GM23248 (cell line): ENCODE data around the gene PLD1. TPM values are rescaled to one million over a fixed set of nuclear protein-coding genes. Genes with fewer than 3 reads are reported as not detected.

Source experiments
- DNase-seq: peaks from one replicate; pipeline ENCODE4 v3.0.0-alpha.2; 2015
- H2AFZ ChIP-seq: fragments of 200-600 bp; sonication (generic); 2 replicates; pipeline ENCODE4 v1.6.1; 2016; ENCODE audit warnings: antibody characterized with exemption
- H3F3A ChIP-seq: fragments of 200-600 bp; sonication (generic); 2 replicates; pipeline ENCODE4 v1.6.1; 2016; ENCODE audit warnings: mild to moderate bottlenecking, antibody characterized with exemption, mixed run types; ENCODE audit not compliant: insufficient read depth
- H3K27ac ChIP-seq: fragments of 200-600 bp; sonication (generic); 2 replicates; pipeline ENCODE4 v1.5.1; 2016; ENCODE audit warnings: mild to moderate bottlenecking
- H3K27me3 ChIP-seq: fragments of 200-600 bp; sonication (generic); replicated peaks from 2 replicates; pipeline ENCODE4 v1.6.1; 2016; ENCODE audit warnings: mild to moderate bottlenecking; ENCODE audit not compliant: insufficient read depth
- H3K36me3 ChIP-seq: fragments of 200-600 bp; sonication (generic); 2 replicates; pipeline ENCODE4 v1.6.1; 2016; ENCODE audit warnings: low read depth, mild to moderate bottlenecking
- H3K4me1 ChIP-seq: fragments of 200-600 bp; sonication (generic); 2 replicates; pipeline ENCODE4 v1.6.1; 2016; ENCODE audit warnings: mild to moderate bottlenecking; ENCODE audit not compliant: insufficient read depth
- H3K4me2 ChIP-seq: fragments of 200-600 bp; sonication (generic); one replicate; pipeline ENCODE4 v1.6.1; 2016; ENCODE audit warnings: mild to moderate bottlenecking; ENCODE audit not compliant: unreplicated experiment
- H3K4me3 ChIP-seq: fragments of 200-600 bp; sonication (generic); 2 replicates; pipeline ENCODE4 v1.5.1; 2016; ENCODE audit warnings: mild to moderate bottlenecking
- H3K79me2 ChIP-seq: fragments of 200-600 bp; sonication (generic); 2 replicates; pipeline ENCODE4 v1.6.1; 2016; ENCODE audit warnings: mild to moderate bottlenecking; ENCODE audit not compliant: insufficient read depth
- H3K9ac ChIP-seq: fragments of 200-600 bp; sonication (generic); 2 replicates; pipeline ENCODE4 v1.6.1; 2016; ENCODE audit warnings: mild to moderate bottlenecking
- H3K9me2 ChIP-seq: fragments of 200-600 bp; sonication (generic); 2 replicates; pipeline ENCODE4 v1.6.1; 2016; ENCODE audit warnings: mixed run types, mild to moderate bottlenecking, moderate library complexity; ENCODE audit not compliant: insufficient read depth
- H3K9me3 ChIP-seq: fragments of 200-600 bp; sonication (generic); one replicate; pipeline ENCODE4 v1.6.1; 2017; ENCODE audit warnings: low read depth
- H4K20me1 ChIP-seq: fragments of 200-600 bp; sonication (generic); 2 replicates; pipeline ENCODE4 v1.6.0; 2016; ENCODE audit not compliant: insufficient read depth
- EZH2 ChIP-seq: fragments of 200-600 bp; sonication (generic); IDR thresholded peaks from 2 replicates; pipeline ENCODE4 v1.6.1; 2018; ENCODE audit warnings: antibody characterized with exemption, mild to moderate bottlenecking; ENCODE audit not compliant: insufficient read depth, poor library complexity, severe bottlenecking
- EZH2phosphoT487 ChIP-seq: fragments of 200-600 bp; sonication (generic); IDR thresholded peaks from 2 replicates; pipeline ENCODE4 v1.6.1; 2018; ENCODE audit warnings: antibody characterized with exemption, moderate library complexity, mild to moderate bottlenecking, low read depth; ENCODE audit not compliant: insufficient read depth
- WGBS, 2 experiments: methylation state at CpG; one replicate each; pipeline ENCODE4 v1.1.6; 2015 to 2017; ENCODE audit warnings: low lambda C conversion rate in 2 of 2, low coverage in 1 of 2; ENCODE audit errors: missing lambda C conversion rate in 2 of 2; 5-methylcytosine and 5-hydroxymethylcytosine counted together
- in situ Hi-C: fragments of 300-500 bp; cut with MboI; formaldehyde crosslinking; loops from 2 replicates; pipeline ENCODE4 v1.15.0; 2020
- polyA plus RNA-seq: library from polyadenylated mRNA; unstranded; fragments of >200 nt; fragmentation: Nextera tagmentation; extraction: Ambion mirVana; gene quantifications from 2 replicates; pipeline ENCODE4 v1.2.1, GENCODE V29; 2016
- total RNA-seq: library from RNA; depleted of rRNA; stranded (reverse); fragments of >200 nt; shearing (Covaris generic); gene quantifications from 2 replicates; pipeline ENCODE4 v1.2.3, GENCODE V29; 2014

PLD1 gene
- total and polyA plus RNA-seq, 2 experiments from 2014 or later, result 3.0 to 4.6 TPM

DNA sequence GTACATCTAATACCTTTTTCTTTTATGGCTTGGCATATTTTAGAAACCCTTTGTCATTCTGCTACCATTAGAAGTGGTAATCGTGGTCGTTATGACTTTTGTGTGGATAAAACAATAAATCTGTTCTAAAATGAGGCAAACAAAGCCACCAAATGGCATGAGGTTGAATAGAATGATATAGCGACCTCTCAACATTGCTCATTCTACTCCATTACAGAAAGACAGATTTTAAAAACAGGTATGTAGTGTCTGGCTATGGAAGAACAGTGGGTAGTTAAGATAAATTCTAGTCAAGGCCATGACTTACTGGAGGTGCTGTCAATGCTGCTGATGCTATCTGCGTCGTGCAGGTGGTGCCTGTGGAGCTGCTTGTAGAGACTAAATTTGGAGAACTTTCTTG lies 123.2 kb downstream of the PLD1 start:
- H4K20me1 ChIP-seq, result no peaks in the 10 kb centered on the region
- DNase-seq, result no peak
- no peak for TF ChIP-seq EZH2phosphoT487
- no peak for TF ChIP-seq EZH2
- in situ Hi-C loops, result no loop called here
- H3F3A ChIP-seq, result no peaks in the 10 kb centered on the region
- no peak overlapping the region for H3K4me3 ChIP-seq
- no peaks in the 10 kb centered on the region for H3K9me2 ChIP-seq
- no peaks in the 10 kb centered on the region for H3K27me3 ChIP-seq
- H3K9ac ChIP-seq, result no peak overlapping the region
- H3K36me3 ChIP-seq, result no peaks in the 10 kb centered on the region
- WGBS, 2 experiments, result 95 to 99% methylated on average over 5 of the region's 5 CpGs
- no peak overlapping the region for H3K27ac ChIP-seq
- no peaks in the 10 kb centered on the region for H3K4me1 ChIP-seq
- no peak overlapping the region for H3K4me2 ChIP-seq
- H2AFZ ChIP-seq, result no peak overlapping the region
- no peaks in the 10 kb centered on the region for H3K79me2 ChIP-seq
- H3K9me3 ChIP-seq, result no peaks in the 10 kb centered on the region

DNA sequence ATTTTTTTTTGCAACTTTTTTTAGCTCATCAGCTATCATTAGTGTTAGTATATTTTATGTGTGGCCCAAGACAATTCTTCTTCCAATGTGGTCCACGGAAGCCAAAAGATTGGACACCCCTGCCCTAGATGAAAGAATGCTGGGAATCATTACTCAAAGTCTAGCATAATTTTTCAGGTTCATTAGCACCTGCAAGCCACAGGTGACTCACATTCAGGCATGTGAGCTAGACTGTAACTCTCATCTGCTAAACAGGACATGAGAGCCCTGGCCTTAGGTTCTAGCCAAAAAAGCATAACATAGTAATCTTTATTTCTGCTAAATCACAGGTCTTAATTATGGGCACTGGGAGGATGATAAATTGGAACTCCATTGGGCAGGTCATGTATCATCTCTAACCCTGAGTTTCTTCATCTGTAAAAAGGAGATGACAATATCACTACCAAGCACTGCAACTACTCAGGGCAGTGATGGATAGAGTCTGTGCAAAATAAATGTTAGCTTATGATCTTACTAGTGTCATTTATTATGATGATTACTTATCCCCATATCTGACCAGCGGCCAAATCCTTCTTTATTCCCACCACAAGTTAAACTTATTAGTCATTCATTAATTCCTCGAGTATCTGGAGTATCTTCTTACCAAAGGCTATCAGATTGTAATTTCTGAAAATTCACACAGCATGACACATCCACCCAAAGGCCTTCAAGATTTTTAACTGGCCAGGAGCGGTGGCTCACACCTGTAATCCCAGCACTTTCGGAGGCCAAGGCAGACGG lies 125.0 kb downstream of the PLD1 start:
- in situ Hi-C loops, result no loop called here
- no peaks in the 10 kb centered on the region for H3K4me1 ChIP-seq
- 84 to 91% methylated on average over 6 of the region's 6 CpGs for WGBS, 2 experiments
- no peaks in the 10 kb centered on the region for H3K27me3 ChIP-seq
- H4K20me1 ChIP-seq, result no peaks in the 10 kb centered on the region
- H3K36me3 ChIP-seq, result no peaks in the 10 kb centered on the region
- no peaks in the 10 kb centered on the region for H3K79me2 ChIP-seq
- no peak overlapping the region for H3K27ac ChIP-seq
- TF ChIP-seq EZH2phosphoT487, result no peak
- TF ChIP-seq EZH2, result no peak
- no peak overlapping the region for H3K4me3 ChIP-seq
- H2AFZ ChIP-seq, result no peak overlapping the region
- H3K9me3 ChIP-seq, result no peaks in the 10 kb centered on the region
- no peaks in the 10 kb centered on the region for H3K9me2 ChIP-seq
- H3F3A ChIP-seq, result no peaks in the 10 kb centered on the region
- H3K4me2 ChIP-seq, result no peak overlapping the region
- H3K9ac ChIP-seq, result no peak overlapping the region
- DNase-seq, result no peak

- Histone ChIP-seq H3K4me2 (no peak overlapping the region), H2AFZ (no peak overlapping the region), H3K27me3 (no peaks in the 10 kb centered on the region), H3K4me3 (no peak overlapping the region), H3K9me3 (no peaks in the 10 kb centered on the region), H3K36me3 (no peaks in the 10 kb centered on the region), H3K27ac (no peak overlapping the region), H3K4me1 (no peaks in the 10 kb centered on the region), H3K9me2 (no peaks in the 10 kb centered on the region), H3K9ac (no peak overlapping the region), H3F3A (no peaks in the 10 kb centered on the region), H3K79me2 (no peaks in the 10 kb centered on the region), H4K20me1 (no peaks in the 10 kb centered on the region)
- DNase-seq, result no peak
- WGBS, 2 experiments, result 96 to 97% methylated on average over 2 of the region's 2 CpGs
- TF ChIP-seq EZH2 (no peak), EZH2phosphoT487 (no peak)
- in situ Hi-C loops, result no loop called here
Measured at GRCh38 chr3:171684221-171684620, 126.1 kb downstream of the PLD1 start.

DNA sequence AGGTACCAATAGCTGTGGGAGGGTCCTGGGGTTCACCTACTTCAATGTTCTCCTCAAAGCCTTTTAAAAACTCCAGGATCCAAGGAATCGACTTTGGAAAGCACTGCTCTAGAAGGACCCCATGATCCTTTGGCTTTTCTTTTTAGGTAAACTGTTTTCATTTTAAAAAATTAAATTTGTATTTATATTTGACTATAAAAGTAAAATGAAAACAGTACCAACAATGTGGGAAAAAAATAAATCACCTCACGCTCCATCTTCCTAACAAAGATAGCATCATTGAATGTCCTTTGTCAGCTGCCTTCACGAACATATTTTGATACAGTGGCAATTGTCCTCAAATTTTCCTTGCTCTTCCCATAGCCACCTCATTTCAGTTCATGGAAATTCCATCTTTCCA lies 127.5 kb downstream of the PLD1 start:
- Histone ChIP-seq H3K4me3 (no peak overlapping the region), H3K9me3 (no peaks in the 10 kb centered on the region), H4K20me1 (no peaks in the 10 kb centered on the region), H3K4me2 (no peak overlapping the region), H3K27me3 (no peaks in the 10 kb centered on the region), H2AFZ (no peak overlapping the region), H3F3A (no peaks in the 10 kb centered on the region), H3K36me3 (no peaks in the 10 kb centered on the region), H3K9ac (no peak overlapping the region), H3K79me2 (no peaks in the 10 kb centered on the region), H3K9me2 (no peaks in the 10 kb centered on the region), H3K27ac (no peak overlapping the region), H3K4me1 (no peaks in the 10 kb centered on the region)
- in situ Hi-C loops, result no loop called here
- whole genome bisulfite sequencing, 2 experiments, result 92 to 95% methylated on average over 3 of the region's 3 CpGs
- no peak for DNase-seq
- no peak for TF ChIP-seq EZH2
- TF ChIP-seq EZH2phosphoT487, result no peak
